HEK293T (cell line): ENCODE data around the gene SLC6A19.

Experiments
- CTCF ChIA-PET: fragments of 350-600 bp; formaldehyde crosslinking; extraction: SDS; loops from one replicate; lab custom pipeline; 2021; ENCODE audit warnings: antibody characterized with exemption, inconsistent platforms; lab: Yijun Ruan, JAX
- POLR2A ChIA-PET: fragments of 350-600 bp; formaldehyde crosslinking; extraction: SDS; loops from one replicate; lab custom pipeline; 2020; ENCODE audit warnings: antibody characterized with exemption, inconsistent platforms; lab: Yijun Ruan, JAX
- DNase-seq: peaks from one replicate; pipeline ENCODE4 v3.0.0; 2012; ENCODE audit warnings: mixed read lengths; ENCODE audit errors: extremely low spot score
- ARNT ChIP-seq: fragments of 450-650 bp; IDR thresholded peaks from 2 replicates; pipeline ENCODE4 v1.6.1; 2017; ENCODE audit warnings: mild to moderate bottlenecking
- BHLHE40 ChIP-seq: fragments of 450-650 bp; IDR thresholded peaks from 2 replicates; pipeline ENCODE4 v1.6.1; 2016; ENCODE audit warnings: mild to moderate bottlenecking, moderate library complexity, borderline replicate concordance
- CTBP1 ChIP-seq: fragments of 450-650 bp; IDR thresholded peaks from 2 replicates; pipeline ENCODE4 v1.6.1; 2016; ENCODE audit warnings: borderline replicate concordance
- ELF4 ChIP-seq: fragments of 450-650 bp; IDR thresholded peaks from 2 replicates; pipeline ENCODE4 v1.6.1; 2017; ENCODE audit warnings: antibody characterized with exemption
- FOXA1 ChIP-seq: fragments of 450-650 bp; IDR thresholded peaks from 2 replicates; pipeline ENCODE4 v1.6.1; 2016; ENCODE audit warnings: mild to moderate bottlenecking
- FOXK2 ChIP-seq: fragments of 450-650 bp; IDR thresholded peaks from 2 replicates; pipeline ENCODE4 v1.6.1; 2016; ENCODE audit warnings: mild to moderate bottlenecking
- FOXM1 ChIP-seq: fragments of 450-650 bp; IDR thresholded peaks from 2 replicates; pipeline ENCODE4 v1.6.1; 2017; ENCODE audit warnings: mild to moderate bottlenecking, borderline replicate concordance
- HDGF ChIP-seq: fragments of 450-650 bp; IDR thresholded peaks from 2 replicates; pipeline ENCODE4 v1.6.1; 2017; ENCODE audit warnings: antibody characterized with exemption, borderline replicate concordance
- L3MBTL2 ChIP-seq: fragments of 450-650 bp; conservative IDR thresholded peaks from 2 replicates; pipeline ENCODE4 v1.6.1; 2016; ENCODE audit warnings: mild to moderate bottlenecking
- LEF1 ChIP-seq: fragments of 450-650 bp; IDR thresholded peaks from 2 replicates; pipeline ENCODE4 v1.6.1; 2017; ENCODE audit warnings: mild to moderate bottlenecking, borderline replicate concordance
- NFRKB ChIP-seq: fragments of 450-650 bp; IDR thresholded peaks from 2 replicates; pipeline ENCODE4 v1.6.1; 2016; ENCODE audit warnings: mild to moderate bottlenecking, moderate library complexity
- SP1 ChIP-seq: fragments of 450-650 bp; IDR thresholded peaks from 2 replicates; pipeline ENCODE4 v1.6.1; 2017
- SUZ12 ChIP-seq: fragments of 450-650 bp; IDR thresholded peaks from 2 replicates; pipeline ENCODE4 v1.6.1; 2016; ENCODE audit warnings: mild to moderate bottlenecking
- TARDBP ChIP-seq: fragments of 450-650 bp; IDR thresholded peaks from 2 replicates; pipeline ENCODE4 v1.6.1; 2016
- ZNF384 ChIP-seq: fragments of 450-650 bp; IDR thresholded peaks from 2 replicates; pipeline ENCODE4 v1.6.1; 2016
- TF ChIP-seq, protein P1 (sequence below): fragments of 450-650 bp; IDR thresholded peaks from 2 replicates; pipeline ENCODE4 v1.6.1; 2016

SLC6A19 gene

DNA sequence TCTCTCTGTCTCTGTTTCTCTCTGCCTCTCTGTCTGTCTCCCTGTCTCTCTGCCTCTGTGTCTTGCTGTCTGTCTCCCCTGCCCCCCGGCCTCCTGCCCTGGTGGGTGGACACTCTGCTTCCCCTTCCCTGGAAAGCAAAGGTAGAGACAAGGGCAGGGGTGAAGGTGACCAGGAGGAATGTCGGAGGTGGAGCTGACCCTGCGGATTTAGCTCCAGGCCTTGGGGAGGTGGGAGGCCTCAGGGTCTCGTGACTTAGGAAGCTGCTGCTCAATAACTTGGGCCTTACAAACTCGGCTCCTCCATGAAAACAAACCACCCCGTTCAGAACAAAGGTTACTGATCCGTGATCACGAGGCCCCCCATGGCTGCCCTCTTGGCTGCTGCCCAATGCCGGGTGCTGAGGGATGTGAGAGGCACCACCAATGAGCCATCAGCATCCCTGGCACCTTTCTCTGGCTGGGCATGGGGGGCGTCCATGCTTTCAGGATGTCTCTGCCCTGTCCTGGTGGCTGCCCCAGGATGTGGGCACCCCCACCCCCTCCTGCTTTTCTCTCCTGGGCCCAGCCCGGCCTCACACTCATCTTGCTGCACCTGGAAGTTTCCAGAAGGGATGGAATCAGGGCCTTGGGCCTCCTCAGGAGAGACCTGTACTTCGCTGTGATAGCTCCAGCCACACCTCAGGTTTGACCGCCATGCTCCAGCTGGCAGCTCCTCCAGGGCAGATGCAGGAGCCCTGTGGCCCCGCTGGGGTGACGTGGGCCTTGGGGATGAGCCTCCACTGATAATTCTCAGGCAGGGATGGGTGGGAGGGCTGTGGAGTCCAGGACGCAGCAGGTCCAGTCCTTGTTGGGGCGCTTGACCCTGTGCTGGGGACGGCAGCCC, 14.8 kb upstream of the SLC6A19 start:
- ChIA-PET POLR2A (no interaction called here), CTCF (no interaction called here)
- TF ChIP-seq HDGF (no peak), FOXA1 (no peak), NFRKB (no peak), ZNF384 (no peak), FOXM1 (no peak), SP1 (no peak), TARDBP (no peak), LEF1 (no peak), BHLHE40 (no peak), ELF4 (no peak), SUZ12 (no peak), CTBP1 (no peak), FOXK2 (no peak), ARNT (no peak), L3MBTL2 (no peak)
- TF ChIP-seq, protein P1, sequence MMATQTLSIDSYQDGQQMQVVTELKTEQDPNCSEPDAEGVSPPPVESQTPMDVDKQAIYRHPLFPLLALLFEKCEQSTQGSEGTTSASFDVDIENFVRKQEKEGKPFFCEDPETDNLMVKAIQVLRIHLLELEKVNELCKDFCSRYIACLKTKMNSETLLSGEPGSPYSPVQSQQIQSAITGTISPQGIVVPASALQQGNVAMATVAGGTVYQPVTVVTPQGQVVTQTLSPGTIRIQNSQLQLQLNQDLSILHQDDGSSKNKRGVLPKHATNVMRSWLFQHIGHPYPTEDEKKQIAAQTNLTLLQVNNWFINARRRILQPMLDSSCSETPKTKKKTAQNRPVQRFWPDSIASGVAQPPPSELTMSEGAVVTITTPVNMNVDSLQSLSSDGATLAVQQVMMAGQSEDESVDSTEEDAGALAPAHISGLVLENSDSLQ: no peak
- no peak for DNase-seq

GRCh38 chr5:1187234-1187949, 14.0 kb upstream of the SLC6A19 start:
- TF ChIP-seq SUZ12 (no peak), CTBP1 (no peak), HDGF (no peak)
- no peak for DNase-seq
- ChIA-PET POLR2A (interaction anchor here (1.1 kb wide), 1 partner anchor 14 kb away, joined by 3 read pairs; no protein-coding TSS in a partner anchor), CTCF (interaction anchor here (1.9 kb wide), 1 partner anchor 13 kb away, joined by 10 read pairs; no protein-coding TSS in a partner anchor)

DNA sequence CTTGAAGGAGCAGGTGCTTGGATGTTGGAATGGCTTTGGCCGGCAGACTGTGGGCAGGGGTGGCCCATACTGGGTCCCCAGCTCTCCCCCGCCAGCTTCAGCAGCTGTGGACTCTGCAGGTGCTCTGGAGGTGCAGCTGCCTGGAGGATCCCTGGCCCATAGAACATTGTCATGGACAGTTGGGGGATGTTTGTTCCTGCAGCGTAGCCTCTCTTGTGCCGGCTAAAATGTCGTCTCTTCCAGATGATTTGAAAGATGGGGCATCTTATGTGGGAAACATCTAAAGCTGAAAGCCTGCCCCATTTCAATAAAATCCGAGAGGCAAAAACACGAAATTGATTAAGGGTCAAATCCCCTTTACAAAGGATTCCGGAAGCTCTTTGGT, 13.5 kb upstream of the SLC6A19 start:
- no peak for TF ChIP-seq BHLHE40
- TF ChIP-seq CTBP1: no peak
- no peak for TF ChIP-seq TARDBP
- TF ChIP-seq, protein P1: no peak
- TF ChIP-seq SP1: no peak
- DNase-seq: no peak
- ChIA-PET POLR2A (interaction anchor here (1.1 kb wide), 1 partner anchor 15 kb away, joined by 3 read pairs; no protein-coding TSS in a partner anchor), CTCF (interaction anchor here (0.7 to 1.9 kb wide), 2 partner anchors 13 to 19 kb away, joined by 3 to 10 read pairs; no protein-coding TSS in a partner anchor)

DNA sequence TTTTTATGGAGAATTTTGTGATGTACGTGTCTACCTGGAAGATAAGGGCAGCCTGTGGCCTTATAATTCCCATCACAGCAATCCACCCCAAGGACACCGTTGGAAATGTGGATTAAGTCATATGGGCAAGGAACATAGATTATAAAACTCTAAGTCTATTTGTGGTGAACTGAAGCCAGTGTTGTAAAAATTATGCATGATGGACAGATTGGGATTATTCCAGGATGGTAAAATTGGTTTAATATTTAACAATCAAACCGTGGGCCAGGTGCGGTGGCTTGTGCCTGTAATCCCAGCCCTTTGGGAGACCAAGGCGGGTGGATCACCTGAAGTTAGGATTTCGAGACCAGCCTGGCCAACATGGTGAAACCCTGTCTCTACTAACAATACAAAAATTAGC, 12.9 kb upstream of the SLC6A19 start:
- ChIA-PET POLR2A (interaction anchor here (1.1 kb wide), 1 partner anchor 15 kb away, joined by 3 read pairs; no protein-coding TSS in a partner anchor), CTCF (interaction anchor here (0.6 to 1.9 kb wide), 3 partner anchors 14 to 1118 kb away, joined by 3 to 10 read pairs (median 4); no protein-coding TSS in a partner anchor)
- no peak for DNase-seq
- TF ChIP-seq ZNF384: no peak
- no peak for TF ChIP-seq SUZ12
- TF ChIP-seq ARNT: no peak
- TF ChIP-seq LEF1: no peak
- no peak for TF ChIP-seq FOXM1
- no peak for TF ChIP-seq L3MBTL2
- TF ChIP-seq FOXA1: no peak
- TF ChIP-seq BHLHE40: no peak

DNA sequence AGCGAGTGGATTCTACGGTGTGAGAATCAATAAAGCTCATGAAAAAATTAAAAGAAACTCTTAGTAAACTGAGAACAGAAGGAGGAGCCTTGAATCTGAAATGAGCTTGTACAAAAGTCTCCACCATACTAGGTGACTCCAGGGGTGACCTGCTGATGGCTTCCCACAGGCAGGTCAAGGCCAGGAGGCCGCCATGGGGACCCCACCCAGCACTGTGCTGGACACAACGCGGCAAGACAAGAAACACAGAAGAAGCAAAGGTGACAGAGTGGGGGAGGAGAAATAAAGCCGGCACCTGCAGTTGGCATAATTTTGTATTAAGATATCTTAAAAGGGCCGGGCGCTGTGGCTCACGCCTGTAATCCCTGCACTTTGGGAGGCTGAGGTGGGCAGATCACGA, 12.1 kb upstream of the SLC6A19 start:
- ChIA-PET POLR2A (no interaction called here), CTCF (interaction anchor here (0.6 to 1.9 kb wide), 2 partner anchors 15 to 1117 kb away, joined by 4 to 10 read pairs; no protein-coding TSS in a partner anchor)
- no peak for TF ChIP-seq NFRKB
- no peak for TF ChIP-seq SUZ12
- TF ChIP-seq HDGF: no peak
- no peak for TF ChIP-seq TARDBP
- no peak for TF ChIP-seq FOXM1
- TF ChIP-seq L3MBTL2: no peak
- TF ChIP-seq ARNT: no peak
- TF ChIP-seq, protein P1: no peak
- no peak for DNase-seq

- no peak for DNase-seq
- ChIA-PET POLR2A (no interaction called here), CTCF (interaction anchor here (0.9 kb wide), 1 partner anchor 16 kb away, joined by 3 read pairs; no protein-coding TSS in a partner anchor)
- TF ChIP-seq L3MBTL2: no peak
- no peak for TF ChIP-seq FOXK2
- no peak for TF ChIP-seq LEF1
- no peak for TF ChIP-seq FOXM1
- no peak for TF ChIP-seq BHLHE40
- TF ChIP-seq ARNT: no peak
- TF ChIP-seq, protein P1: no peak
Observed at GRCh38 chr5:1190278-1190677, 11.1 kb upstream of the SLC6A19 start.
